Hematopoietic multipotent progenitor cell treated with erythropoietin and hydrocortisone succinate and interleukin-3 and kit ligand, for 15 days (in vitro differentiated cells): ENCODE data around the gene SLC35B3.
"Not testable (repeated sequence)": the region's sequence is repeated elsewhere in the genome, so short reads cannot be mapped to it uniquely, and the experiment has no call there.

ENCODE experiments used
- DNase-seq: peaks from one replicate; pipeline ENCODE4 v3.0.0-alpha.2; 2015; ENCODE audit warnings: low spot score

SLC35B3 gene

DNA sequence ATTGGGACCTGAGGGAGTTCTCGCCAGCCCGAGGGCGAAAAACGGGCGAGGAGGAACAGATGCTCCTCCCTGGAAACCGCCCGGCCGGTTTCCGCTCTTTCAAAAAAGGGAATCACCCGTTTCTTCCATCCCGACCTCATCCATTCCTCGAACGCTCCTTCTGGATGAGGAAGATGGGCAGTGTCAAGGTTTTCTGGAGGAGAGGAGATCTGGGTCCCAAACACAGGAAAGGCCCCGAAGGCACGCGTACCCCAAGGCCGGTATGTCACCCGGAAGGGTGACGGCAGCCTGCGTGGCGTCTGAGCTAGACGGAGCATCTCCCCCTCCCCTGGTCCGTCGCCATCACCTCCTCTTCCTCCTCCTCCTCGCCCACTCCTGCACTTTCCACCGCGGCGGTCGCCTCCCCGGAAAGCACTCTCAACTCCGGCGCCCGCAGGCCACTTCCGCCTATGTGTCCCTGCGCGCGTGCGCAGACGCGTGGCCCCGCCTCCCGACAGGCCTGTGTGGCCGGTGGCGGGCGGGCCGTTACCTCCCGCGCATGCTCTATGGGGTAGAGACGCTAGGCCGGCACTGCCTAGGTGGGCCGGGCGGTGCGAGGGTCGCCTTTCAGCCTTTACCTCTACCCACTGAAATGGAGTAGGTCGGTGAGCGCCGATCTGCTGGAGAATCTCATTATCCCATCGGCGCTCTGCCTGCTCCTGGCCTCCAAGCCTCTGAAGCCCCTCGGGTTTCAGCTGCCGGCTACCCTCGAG lies at the start of gene SLC35B3:
TSS of gene SLC35B3 (minus strand) at position 453 of the 752 bp plus-strand sequence.
- DNase-seq, result peak; percentile 94

DNA sequence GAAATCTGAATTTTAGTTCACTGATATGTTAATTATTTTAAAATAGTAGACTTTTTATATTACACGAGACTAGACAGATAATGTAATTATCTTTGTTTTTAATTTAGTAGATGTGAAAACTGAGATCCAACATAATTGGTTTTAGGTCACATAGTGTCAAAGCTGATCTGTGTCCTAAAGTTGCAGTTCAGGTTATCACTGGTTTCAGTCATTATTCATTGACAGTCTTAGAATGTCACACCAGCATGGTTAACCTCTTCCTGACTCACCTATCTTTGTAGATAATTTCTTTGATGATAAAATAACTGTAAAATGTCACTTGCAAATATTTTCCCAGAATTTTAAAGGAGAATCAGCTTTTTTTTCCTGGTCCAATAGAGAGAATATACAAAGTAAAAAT lies 48.3 kb upstream of the SLC35B3 start:
- no peak for DNase-seq

DNA sequence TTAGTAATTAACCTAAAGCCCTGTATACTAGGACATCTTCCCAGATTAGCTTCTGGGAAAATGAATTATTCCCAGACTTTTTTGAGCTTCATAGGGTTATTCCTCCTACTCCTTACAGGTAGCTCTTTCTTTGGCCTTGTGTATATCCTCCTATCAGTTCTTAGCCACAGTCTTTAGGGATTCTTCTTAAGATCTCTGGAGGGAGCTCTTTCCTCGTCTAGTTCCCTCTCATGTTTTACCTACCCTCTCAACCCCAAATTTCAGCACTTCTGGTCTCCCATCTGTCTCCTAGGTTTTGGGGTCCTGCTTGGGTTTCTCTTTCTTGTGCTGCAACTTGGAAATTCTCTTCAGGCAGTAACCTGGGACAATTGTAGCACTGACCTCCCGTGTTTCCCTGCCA lies 46.4 kb upstream of the SLC35B3 start:
- DNase-seq, result no peak

DNA sequence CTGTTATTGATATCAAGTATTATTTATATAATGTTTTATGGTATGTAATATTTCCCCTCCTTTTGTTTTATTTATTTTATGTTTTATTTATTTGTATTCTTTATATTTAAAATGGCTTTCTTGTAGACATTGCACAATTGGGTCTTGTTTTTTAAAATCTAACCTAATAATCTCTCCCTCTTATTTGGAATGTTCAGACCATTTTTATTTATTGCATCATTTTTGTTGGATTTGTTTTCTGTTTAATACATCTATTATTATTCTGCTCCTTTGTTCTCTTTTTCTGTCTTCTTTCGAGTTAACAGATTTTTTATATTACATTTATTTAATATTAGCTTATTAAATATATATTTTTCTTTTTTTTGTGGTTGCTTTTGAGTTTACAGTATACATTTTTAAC lies 43.1 kb upstream of the SLC35B3 start:
- DNase-seq, result no peak

DNA sequence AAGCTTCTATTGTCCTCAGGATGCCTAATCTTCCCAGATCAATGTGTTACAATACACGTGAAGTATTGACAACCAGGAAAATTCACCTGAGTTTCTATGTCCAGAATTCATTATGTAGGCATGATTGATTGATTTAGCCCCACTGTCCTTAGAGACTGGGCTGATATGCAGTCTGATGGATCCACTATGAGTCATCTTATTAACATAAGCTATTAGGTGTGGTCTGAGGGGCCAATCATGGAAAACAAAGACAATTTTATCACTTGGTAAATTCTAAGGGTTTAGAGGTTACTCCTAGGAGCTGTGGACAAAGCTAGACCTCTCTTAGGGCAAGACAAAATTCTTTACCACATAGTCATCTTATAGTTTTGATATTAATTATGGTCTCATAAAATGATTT lies 41.3 kb upstream of the SLC35B3 start:
- no peak for DNase-seq

DNA sequence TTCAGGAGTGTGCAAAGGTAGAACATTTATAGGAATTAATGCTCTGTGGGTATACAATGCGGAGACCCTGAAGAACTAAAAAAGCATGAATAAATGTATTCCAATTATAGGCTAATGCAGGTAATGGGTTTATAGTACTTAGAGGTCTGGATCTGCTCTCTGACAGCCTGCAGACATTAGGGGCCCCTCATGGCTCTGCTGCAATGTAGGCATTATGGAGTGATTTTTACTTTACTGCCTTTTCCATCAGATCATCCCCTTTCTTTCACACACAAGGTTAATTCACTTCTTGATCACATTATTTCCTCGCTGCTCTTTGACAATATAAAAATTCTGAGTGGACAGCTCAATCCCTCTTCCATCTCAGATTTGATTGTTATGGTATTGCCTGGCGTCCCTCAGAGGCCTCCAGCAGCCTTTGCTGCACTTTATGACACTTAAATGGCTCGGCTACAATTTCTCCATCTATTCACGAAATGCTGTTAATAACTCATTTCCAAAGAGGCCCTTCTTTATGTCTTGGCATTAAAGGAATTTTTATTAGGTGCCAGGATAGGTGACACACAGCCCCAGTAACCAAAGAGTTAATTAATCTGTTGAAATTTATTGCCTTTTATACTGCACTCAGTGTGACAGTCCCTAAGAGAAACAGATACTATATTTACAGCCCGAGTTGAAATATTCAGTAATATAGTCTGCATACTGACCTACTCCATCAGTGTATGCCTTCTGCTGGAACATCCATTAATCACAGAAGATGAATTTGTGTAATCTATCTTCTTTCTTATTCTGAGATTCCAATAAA lies 33.4 kb upstream of the SLC35B3 start:
- DNase-seq, result no peak

DNA sequence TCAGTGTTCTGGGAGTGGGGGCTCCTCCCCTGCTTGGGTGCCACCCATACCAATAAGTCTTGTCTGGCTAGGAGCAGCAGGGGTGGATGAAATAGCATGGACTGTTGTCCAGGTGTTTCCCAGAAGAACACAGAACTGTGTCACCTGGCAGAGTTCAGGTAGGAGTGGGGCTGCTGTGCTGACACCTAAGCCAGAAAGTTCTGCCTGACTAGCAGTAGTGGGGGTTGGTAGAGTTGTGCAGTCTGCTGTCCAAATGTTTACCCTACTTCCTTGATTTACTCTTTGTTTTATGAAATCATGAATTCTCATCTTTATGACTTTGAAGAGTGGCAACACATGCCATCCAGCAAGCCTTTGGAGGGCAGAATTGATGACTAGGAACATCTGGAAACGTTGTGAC lies 27.3 kb upstream of the SLC35B3 start:
- DNase-seq, result no peak

DNA sequence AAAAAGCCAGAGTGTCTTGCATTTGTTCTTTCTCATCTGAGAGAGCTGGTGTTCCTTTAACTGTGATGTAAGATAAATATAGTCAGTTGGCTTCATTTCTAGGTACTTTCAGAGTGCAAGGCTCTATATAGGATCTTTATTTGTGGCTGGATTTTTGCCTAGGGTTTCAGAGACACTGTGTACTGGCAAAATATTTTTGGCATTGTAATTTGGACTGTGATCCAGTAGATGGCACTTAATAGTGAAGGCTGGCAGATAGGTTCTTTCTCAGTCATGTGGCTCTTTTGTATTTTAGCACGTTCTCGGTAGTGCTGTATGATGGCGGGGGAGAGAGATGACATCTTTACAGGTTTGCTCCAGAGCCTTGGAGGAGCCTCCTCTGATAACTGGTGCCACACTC lies 26.8 kb upstream of the SLC35B3 start:
- DNase-seq, result no peak

DNA sequence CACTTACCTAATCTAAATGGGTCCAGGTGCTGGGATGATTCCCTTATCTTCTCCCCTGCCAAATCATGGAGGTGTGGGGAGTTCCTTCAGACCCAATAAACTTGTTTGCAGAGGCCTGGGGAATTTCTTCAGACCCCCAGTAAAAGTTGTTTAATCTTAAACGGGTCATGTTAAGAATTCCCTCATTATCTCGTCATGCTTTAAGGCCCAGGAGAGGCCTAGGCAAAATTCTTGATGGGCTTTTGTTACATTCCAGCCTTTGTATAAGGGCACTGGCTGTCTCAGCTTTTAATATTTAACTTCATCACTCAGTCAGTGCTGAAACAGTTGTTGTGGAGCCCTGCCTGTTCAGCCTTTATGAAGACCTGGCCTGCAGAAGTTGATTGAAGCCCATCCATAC lies 11.0 kb upstream of the SLC35B3 start:
- DNase-seq, result no peak

DNA sequence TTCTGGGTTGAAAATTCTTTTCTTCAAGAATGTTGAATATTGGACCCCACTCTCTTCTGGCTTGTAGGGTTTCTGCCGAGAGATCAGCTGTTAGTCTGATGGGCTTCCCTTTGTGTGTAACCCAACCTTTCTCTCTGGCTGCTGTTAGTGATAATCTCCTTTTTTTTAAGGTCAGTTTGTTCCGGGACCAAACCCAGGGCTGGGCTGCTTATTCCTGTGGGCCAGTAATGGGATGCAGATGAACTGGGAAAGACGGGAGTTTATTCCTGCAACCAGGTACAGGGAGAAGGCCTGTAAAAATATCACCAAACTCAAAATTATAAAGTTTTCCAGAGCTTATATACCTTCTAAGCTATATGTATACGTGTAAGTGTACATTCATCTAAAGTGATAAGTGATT lies 10.6 kb upstream of the SLC35B3 start:
- DNase-seq, result not testable (repeated sequence)

DNA sequence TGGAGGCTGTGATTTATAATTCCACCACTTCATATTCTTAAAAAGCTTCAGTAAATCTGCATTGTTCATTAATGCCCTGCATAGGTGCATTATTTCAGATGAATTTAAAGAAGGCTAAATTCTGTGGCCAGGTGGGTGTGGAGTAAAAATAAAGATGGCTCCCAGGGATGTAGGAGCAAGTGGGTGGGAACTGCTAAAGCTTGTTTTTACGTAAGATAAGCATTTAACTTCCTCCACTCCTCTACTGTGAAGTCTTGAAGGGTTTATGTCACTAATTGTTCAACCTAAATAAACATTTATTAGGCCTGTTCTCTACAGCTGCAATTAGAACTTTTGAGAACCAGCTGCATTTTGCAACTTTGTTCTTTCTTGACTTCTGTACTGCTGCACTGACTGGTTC lies 6.8 kb upstream of the SLC35B3 start:
- no peak for DNase-seq

DNA sequence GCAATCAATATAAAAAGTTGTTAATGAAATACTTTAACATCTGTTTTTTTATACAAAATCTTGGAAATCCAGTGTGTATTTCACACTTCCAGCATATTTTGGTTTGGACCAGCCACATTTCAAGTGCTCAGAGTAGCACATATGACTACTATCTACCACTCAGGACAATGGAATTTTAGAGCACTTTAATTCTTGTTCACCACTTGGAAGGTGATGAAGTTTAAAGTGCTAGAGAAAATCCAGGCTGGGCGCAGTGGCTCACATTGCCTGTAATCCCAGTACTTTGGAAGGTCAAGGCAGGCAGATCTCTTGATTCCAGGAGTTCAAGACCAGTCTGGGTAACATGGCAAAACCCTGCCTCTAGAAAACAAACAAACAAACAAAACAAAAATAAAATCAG lies 6.1 kb upstream of the SLC35B3 start:
- DNase-seq, result no peak

DNA sequence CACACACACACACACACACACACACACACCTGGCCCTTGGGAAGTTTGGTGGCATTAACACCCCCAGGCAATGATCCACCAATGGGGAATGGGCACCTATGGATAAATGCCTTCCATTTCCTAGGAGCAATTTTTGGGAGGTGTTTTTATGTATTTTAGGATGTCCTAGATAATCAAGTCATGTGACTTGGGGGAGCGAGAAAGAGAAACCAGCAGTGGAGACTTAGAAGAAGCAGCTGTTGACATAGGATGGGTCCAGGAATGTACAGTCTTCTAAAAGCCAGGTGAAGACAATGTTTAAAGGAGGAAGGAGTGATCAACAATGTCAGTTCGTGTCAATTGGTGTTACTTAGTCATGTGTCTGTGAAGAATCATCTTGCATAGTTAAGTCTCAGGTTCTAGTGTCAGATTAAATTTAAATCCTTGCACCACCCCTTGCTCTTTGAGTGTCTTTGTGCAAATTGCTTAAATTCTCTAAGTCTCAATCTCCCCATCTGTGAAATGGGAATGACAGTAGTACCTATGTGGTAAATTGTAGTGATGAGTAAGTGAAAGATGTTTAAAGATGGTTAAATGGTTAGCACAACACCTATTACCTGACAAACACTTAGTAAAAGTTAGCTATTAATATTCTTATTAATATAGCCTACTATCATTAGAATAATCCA lies 4.4 kb upstream of the SLC35B3 start:
- no peak for DNase-seq

DNA sequence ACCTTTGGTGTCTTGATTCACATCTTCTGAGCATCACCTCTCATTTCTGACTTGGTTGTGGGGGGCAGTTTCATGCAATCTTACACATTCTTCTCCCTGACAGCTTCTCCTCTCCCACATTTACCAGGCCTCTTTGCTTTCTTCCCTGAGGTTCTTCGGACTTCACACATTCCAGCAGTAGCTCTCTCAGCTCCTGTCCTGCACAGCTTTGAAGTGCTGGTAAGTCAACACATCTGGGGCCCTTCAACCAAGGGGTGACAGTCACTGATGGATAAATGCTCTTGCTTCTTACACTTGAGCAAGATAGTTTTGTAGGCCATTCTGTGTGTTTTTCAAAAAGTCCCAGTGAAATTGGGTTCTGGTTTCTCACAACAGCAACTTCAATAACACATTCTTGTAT lies 2.5 kb upstream of the SLC35B3 start:
- no peak for DNase-seq

DNA sequence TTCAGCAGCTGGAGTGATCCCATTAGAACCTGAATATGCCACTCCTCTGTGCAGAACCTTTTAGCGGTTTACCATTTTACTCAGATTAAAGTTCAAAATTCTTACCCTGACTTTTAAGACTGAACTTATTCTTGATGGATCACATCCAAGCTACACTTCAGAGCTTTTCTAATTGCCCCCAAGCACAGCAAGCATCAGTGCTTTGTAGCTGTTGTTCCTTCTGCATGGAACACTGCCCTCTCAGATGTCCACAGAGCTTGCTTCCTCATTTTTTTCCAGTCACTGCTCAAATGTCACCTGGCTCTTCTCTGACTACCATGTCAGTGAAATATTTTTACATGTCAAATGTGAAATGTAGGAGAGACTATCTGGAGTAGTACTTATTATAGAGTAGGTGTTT lies 1.6 kb upstream of the SLC35B3 start:
- no peak for DNase-seq

DNA sequence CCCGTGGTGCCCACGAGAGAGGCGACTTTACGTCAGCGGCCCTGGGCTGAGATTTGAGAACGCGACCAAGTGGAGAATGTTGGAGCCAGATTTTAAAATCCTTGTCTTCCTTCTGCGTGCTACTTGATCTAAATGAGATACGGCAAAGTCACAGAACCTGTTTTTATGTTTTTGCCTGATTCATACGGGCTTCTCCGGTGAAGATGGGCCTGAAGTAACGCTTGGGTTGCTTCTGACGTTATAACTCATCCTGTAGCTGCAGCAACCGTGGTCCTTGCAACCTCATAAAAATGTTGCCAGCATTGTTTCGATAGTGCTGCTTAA lies 462 bp upstream of the SLC35B3 start:
- no peak for DNase-seq

DNA sequence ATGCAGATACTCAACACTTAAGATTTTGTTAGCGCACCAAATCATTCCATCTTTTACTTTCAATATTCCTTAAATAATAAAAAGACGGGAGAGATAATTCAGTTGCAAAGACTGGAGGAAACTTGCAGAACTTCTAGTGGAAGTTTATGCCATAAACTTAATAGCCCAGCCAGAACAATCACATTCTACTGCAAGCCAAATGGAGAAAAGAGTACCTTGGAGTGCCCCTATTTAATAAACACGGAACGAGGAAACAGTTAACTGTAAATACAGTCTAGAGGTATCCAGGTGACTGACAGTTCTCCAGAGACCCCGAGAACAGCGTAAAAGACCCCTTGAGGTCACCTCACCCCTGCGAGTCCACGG lies 635 bp downstream of the SLC35B3 start:
- DNase-seq, result no peak

DNA sequence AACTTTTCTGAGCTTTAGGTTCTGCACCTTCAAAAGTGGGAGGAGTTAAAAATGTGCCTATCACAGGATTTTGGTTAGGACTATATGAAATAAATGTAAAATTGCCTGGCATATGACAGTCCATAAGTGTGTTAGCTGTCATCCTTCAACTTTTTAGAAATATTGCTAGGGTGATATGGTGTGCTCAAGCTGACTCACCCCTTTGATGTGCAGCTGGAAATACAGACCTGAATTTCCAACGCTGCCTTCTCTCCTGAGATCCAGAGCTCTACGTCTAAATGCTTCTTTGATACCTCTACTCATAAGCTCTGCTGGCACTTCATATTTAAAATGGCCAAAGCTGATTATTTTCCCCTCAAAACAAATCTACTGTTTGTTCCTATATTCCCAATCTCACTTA lies 2.7 kb downstream of the SLC35B3 start:
- no peak for DNase-seq

DNA sequence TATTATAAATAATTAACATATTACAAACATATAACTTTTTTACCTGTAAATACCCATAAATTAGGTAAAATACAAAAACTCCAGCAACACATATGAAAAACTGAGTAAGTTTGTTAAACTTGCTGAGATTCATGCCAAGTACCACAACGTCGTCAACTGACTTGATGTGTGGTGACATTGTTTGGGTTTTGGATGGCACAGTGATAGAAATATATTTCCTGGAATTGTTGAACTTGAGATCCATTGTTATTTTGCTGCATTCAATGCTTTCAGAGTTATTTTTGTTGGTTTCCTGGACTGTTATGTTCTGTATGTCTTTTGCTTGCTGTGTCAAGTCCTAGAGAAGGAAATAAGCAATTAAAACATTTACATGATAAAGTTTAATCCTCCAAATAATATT lies 5.5 kb downstream of the SLC35B3 start:
- no peak for DNase-seq

DNA sequence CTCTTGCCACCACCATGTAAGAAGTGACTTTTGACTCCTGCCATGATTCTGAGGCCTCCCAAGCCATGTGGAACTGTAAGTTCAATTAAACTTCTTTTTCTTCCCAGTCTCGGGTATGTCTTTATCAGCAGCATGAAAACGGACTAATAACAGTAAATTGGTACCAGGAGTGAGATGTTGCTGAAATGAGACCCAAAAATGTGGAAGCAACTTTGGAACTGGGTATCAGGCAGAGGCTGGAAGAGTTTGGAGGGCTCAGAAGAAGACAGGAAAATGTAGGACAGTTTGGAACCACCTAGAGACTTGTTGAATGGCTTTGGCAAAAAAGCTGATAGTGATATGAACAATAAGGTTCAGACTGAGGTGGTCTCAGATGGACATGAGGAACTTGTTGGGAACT lies 8.8 kb downstream of the SLC35B3 start:
- DNase-seq, result not testable (repeated sequence)

DNA sequence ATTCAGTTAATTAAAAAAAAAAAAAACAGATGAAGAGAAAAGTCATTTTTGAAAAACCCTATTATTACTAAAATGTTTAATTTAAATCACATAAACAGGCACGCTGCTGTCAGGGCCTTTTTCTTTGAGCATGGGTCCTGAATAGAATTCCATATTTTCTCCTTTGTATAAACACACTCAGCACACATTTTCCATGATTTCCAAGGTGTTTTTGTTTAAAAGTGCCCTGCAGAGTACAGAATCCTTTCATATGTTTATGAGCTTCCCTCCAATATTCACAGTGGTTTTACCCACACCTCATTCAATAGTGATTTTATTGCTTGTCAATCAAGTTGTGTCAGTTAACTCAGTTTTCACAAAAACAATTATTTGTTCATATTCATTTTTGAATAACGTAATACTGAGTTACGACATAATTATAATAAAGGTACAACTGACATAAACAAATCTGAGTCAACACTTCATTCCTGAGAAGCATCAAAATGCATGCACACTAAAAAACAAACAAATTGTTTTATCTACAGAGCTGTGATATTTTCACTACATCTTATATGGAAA lies 15.2 kb downstream of the SLC35B3 start:
- DNase-seq, result no peak

DNA sequence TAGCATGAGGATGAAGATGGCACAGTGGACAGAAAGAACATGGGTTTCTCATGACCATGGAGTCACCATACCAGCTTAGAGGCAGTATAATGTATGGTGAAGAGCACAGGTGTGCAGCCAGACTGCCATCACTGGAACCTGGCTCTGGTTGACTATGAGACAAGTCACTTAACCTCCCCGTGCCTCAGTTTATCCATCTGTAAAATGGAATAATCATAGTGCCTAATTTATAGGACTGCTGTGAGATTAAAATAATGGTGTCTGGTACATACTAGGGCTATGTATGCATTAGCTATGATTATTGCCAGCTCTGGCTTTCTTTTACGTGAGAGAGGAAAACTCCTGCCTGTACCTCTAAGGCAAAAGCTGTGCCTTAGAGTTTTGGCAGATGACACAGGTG lies 19.4 kb downstream of the SLC35B3 start:
- no peak for DNase-seq

DNA sequence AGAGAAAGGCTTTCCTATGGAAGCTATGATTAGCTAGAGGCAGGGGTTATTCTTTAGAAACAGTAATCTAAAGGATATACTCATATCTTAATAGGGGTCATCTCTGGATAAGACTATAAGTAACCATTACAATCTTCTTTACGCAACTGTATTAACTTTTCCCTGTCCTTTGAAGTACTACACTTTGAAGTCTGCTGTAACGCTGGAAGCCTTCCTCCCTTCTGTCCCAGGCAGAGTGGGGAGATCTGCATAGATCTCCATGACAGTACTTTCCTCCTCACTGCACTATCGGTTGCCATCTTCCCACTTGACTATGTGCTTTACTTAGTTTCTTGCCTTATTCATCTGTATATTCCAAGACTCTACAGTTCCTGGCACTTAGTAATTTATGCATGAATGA lies 20.1 kb downstream of the SLC35B3 start:
- DNase-seq, result no peak
